Astrocyte of the cerebellum (primary cell): ENCODE data around the gene LENG9.
"Not testable (repeated sequence)": the region's sequence is repeated elsewhere in the genome, so short reads cannot be mapped to it uniquely, and the experiment has no call there.

Source experiments
- DNase-seq: peaks from one replicate; pipeline ENCODE4 v3.0.0-alpha.2; 2011; ENCODE audit warnings: low read depth
- H3K4me3 ChIP-seq: 2 replicates; pipeline ENCODE4 v1.5.1; 2011; ENCODE audit warnings: mild to moderate bottlenecking, low read depth, low read length, moderate library complexity
- in situ Hi-C: cut with HindIII; loops from 2 replicates; pipeline ENCODE4 v1.10.0; 2017; ENCODE audit warnings: low sequenced_read_pairs
- TF ChIP-seq, protein P1 (sequence below): IDR thresholded peaks from 2 replicates; pipeline ENCODE4 v1.5.1; 2012; ENCODE audit warnings: low read length, low read depth, moderate library complexity, mild to moderate bottlenecking; ENCODE audit errors: missing control alignments

LENG9 gene

DNA sequence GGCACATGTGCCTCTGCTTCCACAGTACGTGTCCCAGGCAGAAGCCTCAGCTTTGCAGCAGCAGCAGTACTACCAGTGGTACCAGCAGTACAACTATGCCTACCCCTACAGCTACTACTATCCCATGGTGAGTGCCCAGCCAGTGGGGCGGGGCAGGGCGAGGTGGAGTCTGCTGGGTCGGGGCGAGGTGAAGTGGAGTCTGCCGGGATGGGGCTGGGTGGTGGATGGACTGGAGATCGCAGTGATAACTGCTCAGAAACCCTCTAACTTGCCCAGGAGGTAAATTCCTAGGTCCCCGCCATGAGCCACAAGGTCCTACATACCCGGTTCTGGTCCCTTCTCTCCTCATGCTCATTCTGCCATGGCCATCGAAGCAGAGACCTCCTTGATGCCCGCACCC lies 11.0 kb downstream of the LENG9 start:
- in situ Hi-C loops = loop anchor here (10.0 to 25.0 kb wide), 2 partner anchors 632 to 1160 kb away; partner anchors contain the start of genes ZNF524, ZNF784 and ZNF865
- DNase-seq = no peak
- TF ChIP-seq, protein P1, sequence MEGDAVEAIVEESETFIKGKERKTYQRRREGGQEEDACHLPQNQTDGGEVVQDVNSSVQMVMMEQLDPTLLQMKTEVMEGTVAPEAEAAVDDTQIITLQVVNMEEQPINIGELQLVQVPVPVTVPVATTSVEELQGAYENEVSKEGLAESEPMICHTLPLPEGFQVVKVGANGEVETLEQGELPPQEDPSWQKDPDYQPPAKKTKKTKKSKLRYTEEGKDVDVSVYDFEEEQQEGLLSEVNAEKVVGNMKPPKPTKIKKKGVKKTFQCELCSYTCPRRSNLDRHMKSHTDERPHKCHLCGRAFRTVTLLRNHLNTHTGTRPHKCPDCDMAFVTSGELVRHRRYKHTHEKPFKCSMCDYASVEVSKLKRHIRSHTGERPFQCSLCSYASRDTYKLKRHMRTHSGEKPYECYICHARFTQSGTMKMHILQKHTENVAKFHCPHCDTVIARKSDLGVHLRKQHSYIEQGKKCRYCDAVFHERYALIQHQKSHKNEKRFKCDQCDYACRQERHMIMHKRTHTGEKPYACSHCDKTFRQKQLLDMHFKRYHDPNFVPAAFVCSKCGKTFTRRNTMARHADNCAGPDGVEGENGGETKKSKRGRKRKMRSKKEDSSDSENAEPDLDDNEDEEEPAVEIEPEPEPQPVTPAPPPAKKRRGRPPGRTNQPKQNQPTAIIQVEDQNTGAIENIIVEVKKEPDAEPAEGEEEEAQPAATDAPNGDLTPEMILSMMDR = no peak
- H3K4me3 ChIP-seq = no peak overlapping the region

DNA sequence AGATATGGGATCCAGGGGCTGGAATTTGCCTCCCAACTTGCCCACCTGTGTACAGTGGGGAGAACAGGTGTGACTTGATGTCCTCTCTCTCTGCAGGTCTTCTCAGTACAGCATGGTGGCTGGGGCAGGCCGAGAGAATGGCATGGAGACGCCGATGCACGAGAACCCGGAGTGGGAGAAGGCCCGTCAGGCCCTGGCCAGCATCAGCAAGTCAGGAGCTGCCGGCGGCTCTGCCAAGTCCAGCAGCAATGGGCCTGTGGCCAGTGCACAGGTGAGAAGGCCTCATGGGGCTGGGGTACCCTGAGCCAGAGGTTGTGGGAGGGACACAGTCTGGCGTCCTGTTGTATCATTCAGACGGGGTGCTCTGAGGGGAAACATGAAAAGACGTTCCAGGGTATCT lies 11.6 kb downstream of the LENG9 start:
- TF ChIP-seq, protein P1 = no peak
- H3K4me3 ChIP-seq = no peak overlapping the region
- in situ Hi-C loops = loop anchor here (10.0 to 25.0 kb wide), 2 partner anchors 633 to 1160 kb away; partner anchors contain the start of genes ZNF524, ZNF784 and ZNF865
- no peak for DNase-seq

DNA sequence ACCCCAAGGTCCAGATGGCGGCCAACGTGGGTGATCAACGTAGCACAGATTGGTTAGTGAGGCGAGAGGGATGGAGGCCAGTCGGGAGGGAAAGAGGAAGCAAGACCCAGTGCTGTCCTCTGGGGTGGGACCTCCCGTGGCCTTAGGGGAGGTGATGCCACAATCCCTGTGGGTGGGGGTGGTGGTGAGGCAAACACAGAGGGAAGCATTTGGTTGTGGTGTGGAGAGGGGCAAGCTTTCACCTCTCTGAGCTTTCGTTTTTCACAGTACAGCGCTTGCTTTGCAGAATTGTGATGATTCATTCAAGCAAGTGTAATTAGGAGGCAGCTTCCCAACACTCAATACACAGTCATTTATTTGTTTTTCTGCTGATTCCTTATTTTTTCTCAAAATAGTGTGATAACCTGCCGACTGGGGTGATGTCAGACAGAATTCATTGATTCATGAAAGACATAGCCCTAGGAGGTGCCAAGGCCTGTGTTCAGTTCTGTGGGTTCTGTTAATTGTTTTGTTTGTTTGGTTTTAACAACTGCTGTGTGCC lies 12.2 kb downstream of the LENG9 start:
- in situ Hi-C loops = loop anchor here (10.0 to 25.0 kb wide), 2 partner anchors 633 to 1161 kb away; partner anchors contain the start of genes ZNF524, ZNF784 and ZNF865
- DNase-seq = no peak
- TF ChIP-seq, protein P1 = no peak
- no peak overlapping the region for H3K4me3 ChIP-seq

DNA sequence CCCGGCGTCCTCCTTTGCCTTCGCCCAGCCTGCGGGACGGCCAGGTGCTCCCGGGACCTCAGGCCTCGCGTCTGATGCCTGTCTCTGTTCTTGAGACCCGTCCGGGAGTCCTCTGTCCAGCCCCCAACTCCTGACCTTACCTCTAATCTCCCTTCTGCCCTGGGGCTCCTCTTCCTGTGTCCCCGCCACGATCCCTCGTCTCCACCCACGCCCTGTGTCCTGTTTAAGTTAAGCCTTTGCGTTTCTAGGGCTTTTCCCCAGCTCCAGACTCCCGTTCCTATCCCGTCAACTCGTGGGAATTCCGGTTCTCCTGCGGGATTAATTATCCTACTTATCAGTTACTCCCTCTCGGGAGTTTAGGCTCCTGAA lies 13.9 kb downstream of the LENG9 start:
- no peak for DNase-seq
- in situ Hi-C loops = loop anchor here (10.0 to 25.0 kb wide), 2 partner anchors 635 to 1163 kb away; partner anchors contain the start of genes ZNF524, ZNF784 and ZNF865
- TF ChIP-seq, protein P1 = no peak

DNA sequence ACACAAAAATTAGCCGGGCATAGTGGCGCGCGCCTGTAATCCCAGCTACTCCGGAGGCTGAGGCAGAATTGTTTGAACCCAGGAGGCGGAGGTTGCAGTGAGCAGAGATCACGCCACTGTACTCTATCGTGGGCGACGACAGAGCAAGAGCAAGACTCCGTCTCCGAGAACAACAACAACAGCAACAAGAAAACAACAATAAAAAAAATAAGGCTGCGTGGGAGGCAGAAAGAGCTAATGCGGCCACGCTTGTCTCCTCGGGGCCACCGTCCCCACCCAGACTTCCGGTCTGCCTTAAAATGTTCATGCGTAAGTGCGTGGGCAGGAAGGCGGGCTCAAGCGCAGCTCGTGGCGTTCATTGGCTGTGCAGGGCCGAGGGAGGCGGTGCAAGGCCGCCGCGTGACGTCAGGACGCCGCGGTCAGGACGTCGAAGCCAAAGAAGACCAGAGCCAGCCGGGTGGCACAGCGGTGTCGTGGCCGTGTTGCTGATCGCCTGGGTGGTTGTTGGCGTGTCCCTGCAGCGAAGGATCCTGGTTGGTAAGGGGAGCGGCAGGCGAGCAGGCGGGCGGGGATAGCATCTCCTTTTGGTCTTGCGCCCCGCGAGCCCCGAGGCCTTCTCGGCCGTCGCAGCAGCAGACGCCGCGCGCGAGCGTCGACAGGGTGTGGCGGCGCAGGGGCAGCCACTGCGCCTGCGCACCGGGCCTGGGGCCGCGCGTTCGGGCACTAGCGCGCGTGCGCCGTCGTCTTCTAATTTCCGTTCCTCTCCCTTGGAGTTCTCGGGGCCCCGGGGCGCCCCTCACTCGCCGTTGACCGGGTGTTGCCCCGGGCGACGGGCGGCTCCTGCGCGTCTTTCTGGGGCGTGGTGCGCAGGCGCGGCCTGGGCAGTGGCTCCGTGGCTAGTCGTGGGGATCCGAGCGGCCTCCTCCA lies 14.5 kb downstream of the LENG9 start, which contains the start of gene LENG8:
LENG8 (plus strand) TSS at position 426 of the 927 bp plus-strand sequence. CDS start 2,146 bp downstream, outside the sequence.
- TF ChIP-seq, protein P1 = no peak
- peak within 1 kb of the TSS; percentile 93 for H3K4me3 ChIP-seq
- in situ Hi-C loops = no loop called here
- DNase-seq = peak; percentile 94

More for the DNA sequence above, 13.9 kb downstream of the LENG9 start:
- peak overlapping the region; percentile 93 for H3K4me3 ChIP-seq

DNA sequence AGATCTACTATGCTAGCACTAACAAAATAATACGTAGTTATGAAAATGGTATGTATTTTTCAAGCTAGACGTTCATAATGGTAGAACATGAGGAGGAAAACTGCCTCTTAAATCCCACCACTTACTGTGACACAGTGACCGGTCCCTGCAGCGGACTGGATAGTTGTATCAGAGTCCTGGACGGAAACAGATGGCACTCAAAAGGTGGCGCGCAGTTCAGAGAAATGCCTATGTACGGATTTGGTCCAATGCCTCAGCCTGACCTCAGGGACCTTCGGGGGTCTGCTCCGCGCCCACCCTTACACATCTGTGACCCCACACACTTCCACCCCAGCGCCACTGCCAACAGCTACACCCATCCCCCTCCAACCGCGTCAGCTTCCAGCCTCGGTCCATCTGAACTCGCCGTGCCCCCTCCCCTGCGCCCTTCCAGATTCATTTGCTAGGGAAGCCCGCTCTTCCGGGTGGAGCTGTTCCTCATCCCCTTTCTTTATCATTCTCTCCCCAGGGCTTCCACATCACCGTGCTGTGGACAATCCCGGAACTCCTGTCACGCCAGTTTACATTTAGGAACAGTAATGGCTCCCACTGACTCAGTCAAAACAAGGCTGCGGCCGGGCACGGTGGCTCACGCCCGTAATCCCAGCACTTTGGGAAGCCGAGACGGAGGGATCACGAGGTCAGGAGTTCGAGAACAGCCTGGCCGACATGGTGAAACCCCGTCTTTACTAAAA lies 15.4 kb downstream of the LENG9 start:
- in situ Hi-C loops = no loop called here
- no peak for DNase-seq
- TF ChIP-seq, protein P1 = no peak
- peak overlapping the region; percentile 93 for H3K4me3 ChIP-seq

DNA sequence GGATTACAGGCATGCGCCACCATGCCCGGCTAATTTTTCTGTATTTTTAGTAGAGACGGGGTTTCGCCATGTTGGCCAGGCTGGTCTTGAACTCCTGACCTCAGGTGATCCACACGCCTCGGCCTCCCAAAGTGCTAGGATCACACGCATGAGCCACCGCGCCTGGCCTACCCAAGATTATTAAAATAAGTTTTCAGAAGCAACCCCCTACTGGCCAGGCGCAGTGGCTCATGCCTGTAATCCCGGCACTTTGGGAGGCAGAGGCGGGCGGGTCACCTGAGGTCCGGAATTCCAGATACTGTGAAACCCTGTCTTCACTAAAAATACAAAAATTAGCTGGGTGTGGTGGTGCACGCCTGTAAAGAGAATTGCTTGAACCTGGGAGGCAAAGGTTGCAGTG lies 17.2 kb downstream of the LENG9 start:
- DNase-seq, in situ Hi-C loops, H3K4me3 ChIP-seq: not testable (repeated sequence)
